HL-60 (cell line): Measurements from ENCODE around the gene NFE2.

Source experiments
- DNase-seq, 2 experiments: peaks; one replicate each; pipeline ENCODE4 v3.0.0-alpha.2; 2010 to 2020; ENCODE audit warnings: low read depth in 1 of 2, low spot score in 1 of 2
- H3K27ac ChIP-seq: fragments of 250-450 bp; sonication (Bioruptor Pico); replicated peaks from 2 replicates; pipeline ENCODE4 v1.5.1; 2020; ENCODE audit warnings: mild to moderate bottlenecking, moderate library complexity
- H3K27me3 ChIP-seq: fragments of 250-450 bp; sonication (Bioruptor Pico); 2 replicates; pipeline ENCODE4 v1.5.1; 2021; ENCODE audit warnings: mild to moderate bottlenecking, moderate library complexity; ENCODE audit not compliant: insufficient read depth, poor library complexity, severe bottlenecking
- H3K4me3 ChIP-seq: replicated peaks from 2 replicates; pipeline ENCODE4 v1.5.1; 2011; ENCODE audit warnings: mild to moderate bottlenecking, control low read depth, low read length; ENCODE audit not compliant: insufficient read depth
- GABPA ChIP-seq: IDR thresholded peaks from 2 replicates; pipeline ENCODE4 v1.6.1; 2012; ENCODE audit warnings: low read depth
- POLR2AphosphoS5 ChIP-seq: IDR thresholded peaks from 2 replicates; pipeline ENCODE4 v1.6.1; 2012; ENCODE audit warnings: low read depth
- SPI1 ChIP-seq: IDR thresholded peaks from 2 replicates; pipeline ENCODE4 v1.6.1; 2012; ENCODE audit warnings: low read depth, mild to moderate bottlenecking, borderline replicate concordance
- TF ChIP-seq, protein P1 (sequence below): IDR thresholded peaks from one replicate; pipeline ENCODE4 v1.5.1; 2011; ENCODE audit warnings: low read length, control low read depth, inconsistent platforms; ENCODE audit not compliant: insufficient read depth
- TF ChIP-seq, protein P2 (sequence below): IDR thresholded peaks from 2 replicates; pipeline ENCODE4 v1.6.1; 2012; ENCODE audit warnings: low read depth; ENCODE audit not compliant: insufficient replicate concordance

The NFE2 gene

GRCh38 chr12:54306925-54307741, 6.3 kb upstream of the NFE2 start:
- no peak overlapping the region; the same call in 1 of the 2 replicates for H3K4me3 ChIP-seq
- peak overlapping the region; percentile 91 for H3K27ac ChIP-seq
- peak; percentile 99 to 100 for DNase-seq
- peak; percentile 71 for TF ChIP-seq POLR2AphosphoS5
- no peak for TF ChIP-seq GABPA
- peak; percentile 14; the same call in 1 of the 2 replicates for TF ChIP-seq SPI1
- no peaks in the 10 kb centered on the region for H3K27me3 ChIP-seq

GRCh38 chr12:54304187-54304810, 3.5 kb upstream of the NFE2 start:
- TF ChIP-seq SPI1, result peak; percentile 71; the same call in 1 of the 2 replicates
- TF ChIP-seq, protein P1, sequence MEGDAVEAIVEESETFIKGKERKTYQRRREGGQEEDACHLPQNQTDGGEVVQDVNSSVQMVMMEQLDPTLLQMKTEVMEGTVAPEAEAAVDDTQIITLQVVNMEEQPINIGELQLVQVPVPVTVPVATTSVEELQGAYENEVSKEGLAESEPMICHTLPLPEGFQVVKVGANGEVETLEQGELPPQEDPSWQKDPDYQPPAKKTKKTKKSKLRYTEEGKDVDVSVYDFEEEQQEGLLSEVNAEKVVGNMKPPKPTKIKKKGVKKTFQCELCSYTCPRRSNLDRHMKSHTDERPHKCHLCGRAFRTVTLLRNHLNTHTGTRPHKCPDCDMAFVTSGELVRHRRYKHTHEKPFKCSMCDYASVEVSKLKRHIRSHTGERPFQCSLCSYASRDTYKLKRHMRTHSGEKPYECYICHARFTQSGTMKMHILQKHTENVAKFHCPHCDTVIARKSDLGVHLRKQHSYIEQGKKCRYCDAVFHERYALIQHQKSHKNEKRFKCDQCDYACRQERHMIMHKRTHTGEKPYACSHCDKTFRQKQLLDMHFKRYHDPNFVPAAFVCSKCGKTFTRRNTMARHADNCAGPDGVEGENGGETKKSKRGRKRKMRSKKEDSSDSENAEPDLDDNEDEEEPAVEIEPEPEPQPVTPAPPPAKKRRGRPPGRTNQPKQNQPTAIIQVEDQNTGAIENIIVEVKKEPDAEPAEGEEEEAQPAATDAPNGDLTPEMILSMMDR, result no peak
- 0 out of 2 replicates have a peak, but pooled peaks have one; percentile 36 for TF ChIP-seq GABPA
- TF ChIP-seq, protein P2, sequence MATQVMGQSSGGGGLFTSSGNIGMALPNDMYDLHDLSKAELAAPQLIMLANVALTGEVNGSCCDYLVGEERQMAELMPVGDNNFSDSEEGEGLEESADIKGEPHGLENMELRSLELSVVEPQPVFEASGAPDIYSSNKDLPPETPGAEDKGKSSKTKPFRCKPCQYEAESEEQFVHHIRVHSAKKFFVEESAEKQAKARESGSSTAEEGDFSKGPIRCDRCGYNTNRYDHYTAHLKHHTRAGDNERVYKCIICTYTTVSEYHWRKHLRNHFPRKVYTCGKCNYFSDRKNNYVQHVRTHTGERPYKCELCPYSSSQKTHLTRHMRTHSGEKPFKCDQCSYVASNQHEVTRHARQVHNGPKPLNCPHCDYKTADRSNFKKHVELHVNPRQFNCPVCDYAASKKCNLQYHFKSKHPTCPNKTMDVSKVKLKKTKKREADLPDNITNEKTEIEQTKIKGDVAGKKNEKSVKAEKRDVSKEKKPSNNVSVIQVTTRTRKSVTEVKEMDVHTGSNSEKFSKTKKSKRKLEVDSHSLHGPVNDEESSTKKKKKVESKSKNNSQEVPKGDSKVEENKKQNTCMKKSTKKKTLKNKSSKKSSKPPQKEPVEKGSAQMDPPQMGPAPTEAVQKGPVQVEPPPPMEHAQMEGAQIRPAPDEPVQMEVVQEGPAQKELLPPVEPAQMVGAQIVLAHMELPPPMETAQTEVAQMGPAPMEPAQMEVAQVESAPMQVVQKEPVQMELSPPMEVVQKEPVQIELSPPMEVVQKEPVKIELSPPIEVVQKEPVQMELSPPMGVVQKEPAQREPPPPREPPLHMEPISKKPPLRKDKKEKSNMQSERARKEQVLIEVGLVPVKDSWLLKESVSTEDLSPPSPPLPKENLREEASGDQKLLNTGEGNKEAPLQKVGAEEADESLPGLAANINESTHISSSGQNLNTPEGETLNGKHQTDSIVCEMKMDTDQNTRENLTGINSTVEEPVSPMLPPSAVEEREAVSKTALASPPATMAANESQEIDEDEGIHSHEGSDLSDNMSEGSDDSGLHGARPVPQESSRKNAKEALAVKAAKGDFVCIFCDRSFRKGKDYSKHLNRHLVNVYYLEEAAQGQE, result peak; percentile 43
- TF ChIP-seq POLR2AphosphoS5, result peak; percentile 99
- no peak overlapping the region; the same call in 1 of the 2 replicates for H3K4me3 ChIP-seq
- H3K27me3 ChIP-seq, result no peaks in the 10 kb centered on the region
- H3K27ac ChIP-seq, result peak overlapping the region; percentile 91
- DNase-seq, result peak; percentile 100

DNA sequence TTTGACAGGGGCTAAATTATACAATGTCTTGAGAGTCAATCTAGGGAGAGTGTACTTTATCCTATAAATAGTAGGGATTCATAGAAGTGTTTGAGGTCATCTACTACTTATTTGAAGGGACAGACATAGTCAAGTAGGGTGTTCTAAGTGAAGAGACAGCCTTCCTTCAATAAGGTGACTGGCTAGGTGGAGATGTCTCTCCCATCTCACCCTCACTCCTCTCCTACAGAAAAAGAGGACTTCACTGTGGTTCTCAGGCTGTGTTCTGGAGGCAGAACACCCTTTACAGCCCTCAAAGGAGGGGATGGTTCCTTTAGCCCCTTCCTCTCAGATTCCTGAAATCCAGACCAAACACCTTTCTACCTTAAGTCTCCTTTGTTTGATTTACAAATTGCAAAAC, 2.8 kb upstream of the NFE2 start:
- TF ChIP-seq SPI1 (no peak), POLR2AphosphoS5 (no peak), GABPA (no peak)
- TF ChIP-seq, protein P1, result no peak
- TF ChIP-seq, protein P2, result no peak
- Histone ChIP-seq H3K27me3 (no peaks in the 10 kb centered on the region), H3K27ac (peak overlapping the region; percentile 91), H3K4me3 (no peak overlapping the region)
- no peak for DNase-seq

- Histone ChIP-seq H3K27me3 (no peaks in the 10 kb centered on the region), H3K27ac (peak overlapping the region; percentile 91), H3K4me3 (peak overlapping the region; percentile 71)
- no peak for DNase-seq
- no peak for TF ChIP-seq GABPA
Measured at GRCh38 chr12:54301428-54302048, 723 bp upstream of the NFE2 start.
